EL (cell line): ENCODE results near the gene FGD6.
"Not testable (repeated sequence)": the region's sequence is repeated elsewhere in the genome, so short reads cannot be mapped to it uniquely, and the experiment has no call there.

ENCODE experiments used
- DNase-seq: peaks from one replicate; pipeline ENCODE4 v3.0.0-alpha.2; 2016

FGD6 gene

GRCh38 chr12:95173392-95174251 is 43.6 kb downstream of the FGD6 start:
- peak; percentile 58 for DNase-seq

DNA sequence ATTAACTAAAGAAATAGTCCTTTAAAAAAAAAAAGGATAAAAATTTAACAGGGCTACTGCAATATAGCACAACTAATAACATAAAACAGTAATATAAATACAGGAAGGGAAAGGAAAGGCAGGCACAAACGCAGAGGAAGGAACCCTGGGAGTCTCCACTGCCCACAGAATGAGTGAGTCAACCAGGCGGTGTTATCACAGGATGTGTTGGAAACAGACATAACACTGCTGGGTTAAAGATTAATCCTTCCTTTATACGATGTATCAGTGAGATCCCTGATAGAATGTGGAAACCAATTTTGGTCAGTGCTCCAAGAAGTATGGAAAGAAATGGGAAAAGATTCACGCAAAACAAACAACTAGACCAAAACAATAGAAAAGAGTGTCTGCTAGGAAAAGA is 47.9 kb downstream of the FGD6 start:
- DNase-seq: peak; percentile 79

DNA sequence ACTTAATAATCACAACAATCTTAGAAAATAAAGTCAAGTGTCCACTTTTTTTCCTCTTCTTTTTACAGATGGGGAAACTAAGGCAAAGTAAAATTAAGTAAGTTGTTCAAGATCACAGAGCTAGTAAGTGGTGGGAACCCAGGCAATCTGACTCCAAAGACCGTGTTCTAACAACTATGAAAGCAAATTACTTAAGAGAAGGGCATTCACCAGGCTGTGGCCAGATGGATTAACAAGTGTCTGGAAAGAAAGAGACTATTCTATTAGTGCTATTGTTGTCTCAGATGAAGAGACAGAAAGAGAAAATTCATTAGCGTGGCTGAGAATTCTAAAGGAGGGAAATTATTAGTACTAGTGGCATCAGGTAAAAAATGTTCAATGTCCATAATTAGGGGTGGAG is 48.5 kb downstream of the FGD6 start:
- DNase-seq: no peak

- DNase-seq: peak; percentile 61
Measured at GRCh38 chr12:95164656-95165055, 52.6 kb downstream of the FGD6 start.

- no peak for DNase-seq
Measured at GRCh38 chr12:95158919-95159318, 58.3 kb downstream of the FGD6 start.

DNA sequence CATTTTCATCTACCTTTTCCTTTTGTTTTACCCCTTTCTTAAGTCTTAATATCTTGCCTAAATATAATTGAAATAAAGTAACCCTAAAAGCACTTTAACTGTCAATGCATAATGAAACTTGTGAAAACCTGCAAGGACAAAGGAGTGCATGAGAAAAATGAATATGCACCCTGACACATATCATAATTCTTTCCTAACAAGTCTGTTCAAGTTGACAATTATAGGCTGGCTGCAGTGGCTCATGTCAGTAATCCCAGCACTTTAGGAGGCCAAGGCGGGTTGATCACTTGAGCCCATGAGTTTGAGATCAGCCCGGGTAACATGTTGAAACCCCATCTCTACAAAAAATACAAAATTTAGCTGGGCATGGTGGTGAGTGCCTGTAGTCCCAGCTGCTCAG is 65.4 kb downstream of the FGD6 start:
- DNase-seq: no peak

DNA sequence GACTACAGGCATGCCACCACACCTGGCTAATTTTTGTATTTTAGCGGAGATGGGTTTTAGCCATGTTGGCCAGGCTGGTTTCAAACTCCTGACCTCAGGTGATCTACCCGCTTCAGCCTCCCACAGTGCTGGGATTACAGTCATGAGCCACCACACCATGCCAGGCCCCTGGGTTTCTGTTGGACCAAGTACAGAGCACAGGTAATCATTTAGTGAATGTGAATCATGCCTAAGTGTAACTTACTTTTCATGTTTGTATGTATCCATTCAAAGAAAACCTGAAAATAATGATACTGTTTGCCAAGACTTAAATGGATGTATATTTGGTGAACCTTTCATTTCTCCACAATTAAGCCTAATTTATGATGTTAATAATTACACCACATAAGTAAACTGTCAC is 65.9 kb downstream of the FGD6 start:
- DNase-seq: no peak

DNA sequence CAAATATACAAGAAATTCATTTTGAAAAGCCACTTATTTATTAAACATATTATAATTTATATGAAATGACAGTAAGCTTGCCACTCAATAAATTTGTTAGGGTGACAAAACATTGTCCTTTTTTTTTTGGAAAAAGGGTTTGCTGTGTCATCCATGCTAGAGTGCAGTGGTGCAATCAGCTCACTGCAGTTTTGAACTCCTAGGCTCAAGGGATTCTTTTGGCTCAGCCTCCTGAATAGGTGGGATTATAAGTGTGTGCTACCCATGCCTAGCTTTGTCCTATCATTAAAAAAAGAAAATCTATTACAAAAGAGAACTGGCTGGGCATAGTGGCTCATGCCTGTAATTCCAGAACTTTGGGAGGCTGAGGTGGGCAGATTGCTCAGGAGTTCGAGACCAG is 66.8 kb downstream of the FGD6 start:
- DNase-seq: no peak

DNA sequence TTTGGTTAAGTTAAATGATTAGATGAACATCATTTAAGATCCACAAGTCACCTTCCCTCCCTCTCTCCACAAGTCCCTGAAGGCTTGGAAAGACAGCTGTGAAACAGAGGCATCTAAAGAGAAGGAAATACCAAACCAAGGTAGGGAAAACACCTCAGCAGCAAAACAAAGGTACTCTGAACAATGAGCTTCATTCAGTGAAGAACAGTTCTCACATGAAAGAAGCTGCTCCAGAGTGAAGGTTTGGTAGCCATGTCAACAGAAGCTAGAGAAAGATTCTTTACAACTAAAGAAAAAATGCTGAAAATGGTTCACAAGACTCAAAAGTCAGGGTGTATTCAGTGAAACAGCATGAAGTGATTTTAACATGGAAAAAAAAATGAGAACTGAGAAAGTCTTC is 69.4 kb downstream of the FGD6 start:
- DNase-seq: no peak

GRCh38 chr12:95146769-95147168 is 70.5 kb downstream of the FGD6 start:
- DNase-seq: peak; percentile 16

DNA sequence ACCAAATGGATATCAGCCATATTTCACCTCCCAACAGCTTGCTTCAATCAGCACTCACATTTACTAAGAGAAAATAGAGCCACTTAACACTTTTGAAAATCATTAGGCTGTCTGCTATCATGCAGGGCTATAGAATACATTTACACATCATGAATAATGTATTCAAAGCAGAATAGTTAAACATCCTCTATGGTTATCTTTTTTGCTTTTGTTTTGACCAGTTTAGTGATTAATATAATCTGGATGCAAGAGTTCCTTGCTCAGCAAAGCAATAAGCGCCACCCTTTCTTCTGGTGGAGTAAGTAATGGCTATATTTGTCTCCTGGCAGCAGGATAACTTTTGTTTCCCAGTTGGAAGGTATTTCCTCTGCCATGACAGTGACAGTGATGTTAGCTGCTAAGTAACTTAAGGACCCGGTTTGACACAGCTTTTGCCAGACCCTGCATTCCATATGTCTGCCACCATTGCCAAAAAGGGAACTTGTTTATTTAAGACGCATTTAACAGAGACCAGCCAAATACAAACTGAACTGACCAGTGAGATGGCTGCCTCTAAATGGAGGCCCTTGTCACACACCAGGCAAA is 73.6 kb downstream of the FGD6 start:
- no peak for DNase-seq

GRCh38 chr12:95142431-95143151 is 74.7 kb downstream of the FGD6 start:
- no peak for DNase-seq

- DNase-seq: no peak
Measured at GRCh38 chr12:95141310-95141709, 76.0 kb downstream of the FGD6 start.

DNA sequence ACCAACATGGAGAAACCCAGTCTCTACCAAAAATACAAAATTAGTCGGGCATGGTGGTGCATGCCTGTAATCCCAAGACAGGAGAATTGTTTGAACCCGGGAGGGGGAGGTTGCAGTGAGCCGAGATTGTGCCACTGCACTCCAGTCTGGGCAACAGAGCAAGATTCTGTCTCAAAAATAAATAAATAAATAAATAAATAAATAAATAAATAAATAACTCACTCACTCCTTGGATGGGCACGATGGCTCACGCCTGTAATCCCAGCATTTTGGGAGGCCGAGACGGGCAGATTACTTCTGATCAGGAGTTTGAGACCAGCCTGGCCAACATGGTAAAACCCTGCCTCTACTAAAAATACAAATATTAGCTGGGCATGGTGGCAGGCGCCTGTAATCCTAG is 79.2 kb downstream of the FGD6 start:
- not testable (repeated sequence) for DNase-seq

- no peak for DNase-seq
Measured at GRCh38 chr12:95136598-95136997, 80.7 kb downstream of the FGD6 start.

DNA sequence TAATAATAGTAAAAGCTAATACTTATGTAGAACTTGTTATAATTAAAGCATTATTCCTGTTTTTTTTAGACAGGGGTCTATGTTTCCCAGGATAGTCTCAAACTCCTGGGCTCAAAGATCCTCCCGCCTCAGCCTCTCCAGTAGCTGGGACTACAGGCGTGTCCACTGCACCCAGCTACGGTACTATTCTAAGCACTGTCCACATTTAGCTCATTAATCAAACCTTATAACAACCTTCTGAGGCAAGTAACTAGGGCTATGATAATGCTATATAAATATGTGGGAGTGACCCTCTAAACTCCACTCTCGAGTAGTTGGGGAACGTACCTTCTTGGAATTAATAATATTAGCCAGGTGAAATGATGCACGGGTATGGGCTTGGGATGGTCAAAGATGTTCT is 83.2 kb downstream of the FGD6 start:
- DNase-seq: no peak

DNA sequence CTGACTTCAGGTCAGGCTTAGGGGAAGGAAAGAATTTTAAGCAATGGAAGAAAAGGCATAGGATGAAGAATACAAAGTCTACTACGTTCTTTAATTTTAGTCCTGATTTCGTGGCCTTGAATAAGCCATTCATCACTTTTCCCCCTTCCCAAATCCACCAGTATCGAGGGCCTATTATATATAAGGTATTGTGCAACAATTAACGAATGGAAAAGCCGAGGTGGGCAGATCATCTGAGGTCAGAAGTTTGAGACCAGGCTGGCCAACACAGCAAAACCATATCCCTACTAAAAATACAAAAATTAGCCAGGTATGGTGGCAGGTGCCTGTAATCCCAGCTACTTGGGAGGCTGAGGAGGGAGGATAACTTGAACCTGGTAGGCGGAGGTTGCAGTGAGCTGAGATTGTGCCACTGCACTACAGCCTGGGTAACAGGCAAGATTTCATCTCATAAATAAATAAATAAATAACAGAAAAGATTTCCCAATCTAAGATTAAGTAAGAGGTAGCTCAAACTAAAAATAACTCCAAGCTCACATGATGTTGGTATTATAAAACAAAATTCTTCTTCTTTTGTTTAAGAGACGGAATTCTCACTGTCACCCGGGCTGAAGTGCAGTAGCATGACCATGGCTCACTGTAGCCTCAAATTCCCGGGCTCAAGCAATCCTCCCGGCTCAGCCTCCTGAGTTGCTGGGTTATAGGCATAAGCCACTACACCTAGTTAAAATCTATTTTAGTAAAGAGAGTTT is 85.5 kb downstream of the FGD6 start:
- DNase-seq: no peak

- peak; percentile 25 for DNase-seq
Measured at GRCh38 chr12:95130096-95130495, 87.2 kb downstream of the FGD6 start.

GRCh38 chr12:95129115-95129514 is 88.2 kb downstream of the FGD6 start:
- no peak for DNase-seq

- DNase-seq: no peak
Measured at GRCh38 chr12:95126736-95127135, 90.5 kb downstream of the FGD6 start.

- no peak for DNase-seq
Measured at GRCh38 chr12:95126076-95126475, 91.2 kb downstream of the FGD6 start.

DNA sequence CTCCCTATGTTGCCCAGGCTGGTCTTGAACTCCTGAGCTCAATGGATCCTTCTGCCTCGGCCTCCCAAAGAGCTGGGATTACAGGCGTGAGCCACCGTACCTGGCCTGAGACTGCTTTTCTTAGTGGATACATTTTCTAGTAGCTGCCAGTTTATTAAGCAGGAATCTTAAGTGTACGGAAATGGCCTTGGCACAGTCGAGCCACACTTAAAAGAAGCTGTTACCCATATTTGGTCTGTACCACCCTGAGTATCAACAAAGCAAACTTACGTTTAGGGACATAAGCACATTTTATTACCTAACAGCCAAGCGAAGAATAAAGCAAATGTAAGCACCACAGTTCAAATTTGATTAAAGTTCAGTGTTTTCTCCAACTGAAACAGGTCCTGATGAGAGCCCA is 93.2 kb downstream of the FGD6 start:
- no peak for DNase-seq

DNA sequence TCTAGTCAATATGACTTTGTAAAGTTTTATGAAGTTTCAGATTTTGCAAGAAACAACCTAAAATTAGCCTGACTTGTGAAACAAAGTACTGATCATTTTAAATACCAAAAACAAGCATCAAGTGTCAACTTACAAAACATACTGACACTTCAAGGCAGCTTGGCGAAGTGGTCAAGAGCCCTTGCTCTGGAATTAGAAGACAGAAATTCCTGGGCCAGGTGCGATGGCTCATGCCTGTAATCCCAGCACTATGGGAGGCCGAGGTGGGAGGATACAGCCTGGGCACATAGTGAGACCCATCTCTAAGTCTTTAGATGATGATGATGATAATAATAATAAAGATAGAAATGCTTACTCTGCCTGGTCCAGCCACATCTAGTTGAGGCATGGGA is 98.5 kb downstream of the FGD6 start:
- DNase-seq: no peak
